Endothelial cell of umbilical vein (primary cell): ENCODE data around the gene SYT14. TPM values are rescaled to one million over a fixed set of nuclear protein-coding genes. Genes with fewer than 3 reads are reported as not detected.

Source experiments
- BruUV-seq: library from RNA; stranded (reverse); fragments of 400-500 nt; replicated peaks from 2 replicates; lab custom pipeline; 2021; lab: Mats Ljungman, UMichigan
- CTCF ChIA-PET: fragments of 300-600, 350-600 bp; sonication (Branson Sonifier 250); formaldehyde crosslinking; loops from one replicate; lab custom pipeline; 2021; ENCODE audit warnings: antibody characterized with exemption, inconsistent platforms; lab: Charles Lee
- POLR2A ChIA-PET: fragments of 300-600, 350-600 bp; sonication (Branson Sonifier 250); formaldehyde crosslinking; loops from one replicate; lab custom pipeline; 2021; ENCODE audit warnings: antibody characterized with exemption, inconsistent platforms; lab: Charles Lee
- DNase-seq: peaks from one replicate; pipeline ENCODE4 v3.0.0-alpha.2; 2011; ENCODE audit warnings: low read depth, low spot score
- FAIRE-seq: peaks from 2 replicates; lab custom pipeline; 2011; peaks lifted over from hg19 to GRCh38; lab: Jason Lieb, UNC
- H2AFZ ChIP-seq: 2 replicates; pipeline ENCODE4 v1.6.0; 2012; ENCODE audit warnings: low read depth, low read length, control low read depth, inconsistent platforms
- H3K27ac ChIP-seq: 2 replicates; pipeline ENCODE4 v1.5.1; 2011; ENCODE audit warnings: low read depth, mild to moderate bottlenecking, control low read depth, low read length, moderate library complexity; ENCODE audit not compliant: insufficient read depth
- H3K27me3 ChIP-seq, 2 experiments: 2 replicates each; pipeline versions ENCODE4 v1.6.0 to v1.6.1; 2011; ENCODE audit warnings: low read length in 2 of 2, mixed read lengths in 1 of 2; ENCODE audit not compliant: control insufficient read depth in 2 of 2, insufficient read depth in 2 of 2
- H3K36me3 ChIP-seq, 2 experiments: 2 replicates in 1 of 2; 3 replicates in 1 of 2; pipeline ENCODE4 v1.5.1; 2011; ENCODE audit warnings: low read length in 2 of 2, mild to moderate bottlenecking in 1 of 2, moderate library complexity in 1 of 2; ENCODE audit not compliant: control insufficient read depth in 2 of 2, insufficient read depth in 2 of 2; ENCODE audit errors: extremely low read depth in 1 of 2
- H3K4me1 ChIP-seq: 3 replicates; pipeline ENCODE4 v1.5.1; 2011; ENCODE audit warnings: mild to moderate bottlenecking, low read length; ENCODE audit not compliant: control insufficient read depth, insufficient read depth; ENCODE audit errors: extremely low read depth
- H3K4me2 ChIP-seq: 2 replicates; pipeline ENCODE4 v1.6.1; 2011; ENCODE audit warnings: low read length, control low read depth, mixed read lengths; ENCODE audit not compliant: insufficient read depth
- H3K4me3 ChIP-seq, 3 experiments: fragments of 200-600 bp in 1 of 3; sonication (generic), shearing (Covaris generic) in 1 of 3; replicated peaks in 1 of 3; 2 replicates each; pipeline ENCODE4 v1.5.1; 2011 to 2016; ENCODE audit warnings: control low read depth in 3 of 3, low read length in 3 of 3, mild to moderate bottlenecking in 2 of 3, inconsistent platforms in 1 of 3, low read depth in 1 of 3, moderate library complexity in 1 of 3; ENCODE audit not compliant: insufficient read depth in 1 of 3
- H3K79me2 ChIP-seq: 2 replicates; pipeline ENCODE4 v1.6.0; 2012; ENCODE audit warnings: low read length, inconsistent platforms; ENCODE audit not compliant: control insufficient read depth, insufficient read depth
- H3K9ac ChIP-seq: replicated peaks from 2 replicates; pipeline ENCODE3; 2011; ENCODE audit warnings: low read length, control low read depth; ENCODE audit not compliant: insufficient read depth; ENCODE audit errors: extremely low read depth
- H3K9me1 ChIP-seq: replicated peaks from 3 replicates; pipeline ENCODE4 v1.6.0; 2011; ENCODE audit warnings: mild to moderate bottlenecking, low read length; ENCODE audit not compliant: control insufficient read depth, insufficient read depth; ENCODE audit errors: extremely low read depth
- H3K9me3 ChIP-seq: replicated peaks from 2 replicates; pipeline ENCODE4 v1.5.1; 2012; ENCODE audit warnings: low read length, inconsistent platforms; ENCODE audit not compliant: control insufficient read depth, insufficient read depth
- H4K20me1 ChIP-seq: replicated peaks from 2 replicates; pipeline ENCODE3; 2011; ENCODE audit warnings: mild to moderate bottlenecking, low read length; ENCODE audit not compliant: control insufficient read depth, insufficient read depth; ENCODE audit errors: extremely low read depth
- EZH2 ChIP-seq: IDR thresholded peaks from 2 replicates; pipeline ENCODE4 v1.6.1; 2012; ENCODE audit warnings: borderline replicate concordance, low read depth, mild to moderate bottlenecking, moderate library complexity, low read length, inconsistent platforms; ENCODE audit not compliant: severe bottlenecking
- FOS ChIP-seq: IDR thresholded peaks from 2 replicates; pipeline ENCODE4 v1.6.1; 2011; ENCODE audit warnings: mild to moderate bottlenecking, low read length, moderate library complexity, borderline replicate concordance; ENCODE audit not compliant: insufficient read depth
- GATA2 ChIP-seq: IDR thresholded peaks from 2 replicates; pipeline ENCODE4 v1.7.0; 2011; ENCODE audit warnings: low read depth, mild to moderate bottlenecking, moderate library complexity, mixed read lengths, low read length; ENCODE audit not compliant: insufficient read length, insufficient read depth
- JUN ChIP-seq: IDR thresholded peaks from 2 replicates; pipeline ENCODE4 v1.6.1; 2011; ENCODE audit warnings: borderline replicate concordance, low read depth; ENCODE audit not compliant: insufficient read length, insufficient read depth
- MYC ChIP-seq: IDR thresholded peaks from one replicate; pipeline ENCODE4 v1.6.1; 2011; ENCODE audit warnings: mild to moderate bottlenecking, low read depth, low read length
- POLR2A ChIP-seq: IDR thresholded peaks from 2 replicates; pipeline ENCODE4 v1.6.1; 2012; ENCODE audit warnings: low read depth, mild to moderate bottlenecking, control low read depth, low read length
- POLR2AphosphoS5 ChIP-seq: IDR thresholded peaks from 2 replicates; pipeline ENCODE4 v1.6.1; 2012; ENCODE audit warnings: low read depth, mild to moderate bottlenecking, control low read depth, low read length, moderate library complexity; ENCODE audit not compliant: insufficient read depth
- dilution Hi-C: fragments of 300-500 bp; cut with MboI; formaldehyde crosslinking; loops from one replicate; pipeline ENCODE4 v1.15.0; 2019; ENCODE audit warnings: low sequenced_read_pairs; ENCODE audit not compliant: extremely low pct_ligation_motif_present
- intact Hi-C: fragments of 100-400 bp; cut with micrococcal nuclease; formaldehyde crosslinking; loops from one replicate; pipeline ENCODE4 v1.10.0; 2022
- polyA plus RNA-seq, 4 experiments: library from polyadenylated mRNA; depleted of rRNA in 3 of 4; stranded (reverse) in 3 of 4; unstranded in 1 of 4; fragments of >200 nt; gene quantifications; 2 replicates each; pipeline versions ENCODE4 v1.2.1 to v1.2.3, GENCODE V29; 2011 to 2012; ENCODE audit warnings: missing spikeins in 1 of 4
- total RNA-seq: library from RNA; stranded (reverse); gene quantifications from 2 replicates; pipeline ENCODE4 v1.2.3, GENCODE V29; 2021
- TF ChIP-seq, protein P1 (sequence below): IDR thresholded peaks from 2 replicates; pipeline ENCODE4 v1.6.1; 2011; ENCODE audit not compliant: insufficient read depth, insufficient read length
- TF ChIP-seq, protein P2 (sequence below), 2 donors: IDR thresholded peaks; 1 replicate in 1 of 2; 2 replicates in 1 of 2; pipeline ENCODE4 v1.5.1; 2011; ENCODE audit warnings: low read length in 2 of 2, mild to moderate bottlenecking in 2 of 2, moderate library complexity in 2 of 2, control low read depth in 1 of 2, inconsistent platforms in 1 of 2, low read depth in 1 of 2; ENCODE audit not compliant: insufficient read depth in 1 of 2; ENCODE audit errors: extremely low read depth in 1 of 2

SYT14 gene
- total and polyA plus RNA-seq, 2 donors (not counting 3 experiments of a cell fraction or from before 2014, with no cell fraction given), result 0.08 to 0.18 TPM

DNA sequence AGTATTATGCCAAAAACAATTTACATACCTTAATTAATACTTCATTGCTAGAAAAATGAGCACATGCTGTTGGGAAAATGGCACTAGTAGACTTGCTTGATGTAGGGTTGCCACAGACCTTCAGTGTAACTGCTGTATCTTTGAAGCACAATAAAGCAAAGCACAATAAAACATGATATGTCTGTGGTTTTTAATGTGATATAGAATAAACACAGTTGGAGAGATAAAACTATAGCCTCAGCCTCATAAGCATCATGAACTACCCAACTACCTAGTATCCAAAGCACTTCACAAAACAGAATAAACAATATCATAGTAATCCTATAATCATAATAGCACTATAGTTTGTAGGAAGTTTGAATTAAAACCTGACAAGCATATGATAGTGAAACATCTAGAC is 143.5 kb downstream of the SYT14 start:
- H3K9me1 ChIP-seq, result no peaks in the 10 kb centered on the region
- FAIRE-seq, result no peak
- H3K9ac ChIP-seq, result no peak overlapping the region
- no peak overlapping the region for H3K27ac ChIP-seq
- no peaks in the 10 kb centered on the region for H3K4me1 ChIP-seq
- POLR2A ChIA-PET, result no interaction called here
- intact Hi-C loops, result no loop called here
- CTCF ChIA-PET, result no interaction called here
- no peak for DNase-seq
- no TSS peak for BruUV-seq
- no peak for TF ChIP-seq JUN
- TF ChIP-seq, protein P1, sequence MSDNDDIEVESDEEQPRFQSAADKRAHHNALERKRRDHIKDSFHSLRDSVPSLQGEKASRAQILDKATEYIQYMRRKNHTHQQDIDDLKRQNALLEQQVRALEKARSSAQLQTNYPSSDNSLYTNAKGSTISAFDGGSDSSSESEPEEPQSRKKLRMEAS, result no peak
- TF ChIP-seq POLR2AphosphoS5, result no peak
- TF ChIP-seq MYC, result no peak
- TF ChIP-seq EZH2, result no peak
- TF ChIP-seq POLR2A, result no peak
- no peak for TF ChIP-seq GATA2
- no peak for TF ChIP-seq FOS
- TF ChIP-seq, protein P2, sequence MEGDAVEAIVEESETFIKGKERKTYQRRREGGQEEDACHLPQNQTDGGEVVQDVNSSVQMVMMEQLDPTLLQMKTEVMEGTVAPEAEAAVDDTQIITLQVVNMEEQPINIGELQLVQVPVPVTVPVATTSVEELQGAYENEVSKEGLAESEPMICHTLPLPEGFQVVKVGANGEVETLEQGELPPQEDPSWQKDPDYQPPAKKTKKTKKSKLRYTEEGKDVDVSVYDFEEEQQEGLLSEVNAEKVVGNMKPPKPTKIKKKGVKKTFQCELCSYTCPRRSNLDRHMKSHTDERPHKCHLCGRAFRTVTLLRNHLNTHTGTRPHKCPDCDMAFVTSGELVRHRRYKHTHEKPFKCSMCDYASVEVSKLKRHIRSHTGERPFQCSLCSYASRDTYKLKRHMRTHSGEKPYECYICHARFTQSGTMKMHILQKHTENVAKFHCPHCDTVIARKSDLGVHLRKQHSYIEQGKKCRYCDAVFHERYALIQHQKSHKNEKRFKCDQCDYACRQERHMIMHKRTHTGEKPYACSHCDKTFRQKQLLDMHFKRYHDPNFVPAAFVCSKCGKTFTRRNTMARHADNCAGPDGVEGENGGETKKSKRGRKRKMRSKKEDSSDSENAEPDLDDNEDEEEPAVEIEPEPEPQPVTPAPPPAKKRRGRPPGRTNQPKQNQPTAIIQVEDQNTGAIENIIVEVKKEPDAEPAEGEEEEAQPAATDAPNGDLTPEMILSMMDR (IDR thresholded peaks at IDR 0.05; ENCODE audit: extremely low read depth in 1 of 2, insufficient read depth in 1 of 2, low read depth in 1 of 2, low read length in 2 of 2), result no peak
- dilution Hi-C loops, result no loop called here
- H3K9me3 ChIP-seq, result no peaks in the 10 kb centered on the region
- H4K20me1 ChIP-seq, result no peaks in the 10 kb centered on the region
- no peak overlapping the region for H3K4me3 ChIP-seq
- H2AFZ ChIP-seq, result no peak overlapping the region
- H3K36me3 ChIP-seq, result no peaks in the 10 kb centered on the region
- no peak overlapping the region for H3K4me2 ChIP-seq
- H3K27me3 ChIP-seq, result no peaks in the 10 kb centered on the region
- no peaks in the 10 kb centered on the region for H3K79me2 ChIP-seq
